Keratinocyte (primary cell): ENCODE results near the gene SETX. TPM values are rescaled to one million over a fixed set of nuclear protein-coding genes. Genes with fewer than 3 reads are reported as not detected.

Experiments used
- DNase-seq: peaks from one replicate; pipeline ENCODE4 v3.0.0-alpha.2; 2011; ENCODE audit warnings: low read depth, missing footprints, low spot score
- FAIRE-seq: peaks from 2 replicates; lab custom pipeline; 2011; peaks lifted over from hg19 to GRCh38; lab: Jason Lieb, UNC
- H2AFZ ChIP-seq: 2 replicates; pipeline ENCODE4 v1.6.0; 2012; ENCODE audit warnings: low read length, control low read depth, inconsistent platforms; ENCODE audit not compliant: control insufficient read depth
- H3K27ac ChIP-seq: 2 replicates; pipeline ENCODE4 v1.5.1; 2011; ENCODE audit warnings: low read length; ENCODE audit not compliant: control insufficient read depth, insufficient read depth
- H3K27me3 ChIP-seq: 3 replicates; pipeline ENCODE4 v1.6.0; 2011; ENCODE audit warnings: low read length; ENCODE audit not compliant: control insufficient read depth, insufficient read depth; ENCODE audit errors: extremely low read depth
- H3K36me3 ChIP-seq, 2 experiments: 2 replicates in 1 of 2; 3 replicates in 1 of 2; pipeline ENCODE4 v1.5.1; 2011; ENCODE audit warnings: low read length in 2 of 2, mild to moderate bottlenecking in 1 of 2; ENCODE audit not compliant: control insufficient read depth in 2 of 2, insufficient read depth in 2 of 2; ENCODE audit errors: extremely low read depth in 1 of 2
- H3K4me1 ChIP-seq: 3 replicates; pipeline ENCODE4 v1.5.1; 2011; ENCODE audit warnings: low read length; ENCODE audit not compliant: control insufficient read depth, insufficient read depth; ENCODE audit errors: extremely low read depth
- H3K4me2 ChIP-seq: 3 replicates; pipeline ENCODE4 v1.6.0; 2011; ENCODE audit warnings: low read depth, low read length; ENCODE audit not compliant: control insufficient read depth, insufficient read depth; ENCODE audit errors: extremely low read depth
- H3K4me3 ChIP-seq, 3 experiments: fragments of 200-600 bp in 1 of 3; sonication (generic) in 1 of 3; 2 replicates in 2 of 3; 3 replicates in 1 of 3; pipeline ENCODE4 v1.5.1; 2011 to 2016; ENCODE audit warnings: low read length in 3 of 3, mild to moderate bottlenecking in 3 of 3, control low read depth in 2 of 3, inconsistent platforms in 1 of 3, low read depth in 1 of 3, mixed read lengths in 1 of 3, mixed run types in 1 of 3, moderate library complexity in 1 of 3; ENCODE audit not compliant: control insufficient read depth in 2 of 3, insufficient read depth in 2 of 3; ENCODE audit errors: extremely low read depth in 1 of 3
- H3K79me2 ChIP-seq: 2 replicates; pipeline ENCODE4 v1.6.0; 2012; ENCODE audit warnings: low read length; ENCODE audit not compliant: control insufficient read depth, insufficient read depth
- H3K9ac ChIP-seq: 3 replicates; pipeline ENCODE4 v1.6.0; 2011; ENCODE audit warnings: low read length; ENCODE audit not compliant: control insufficient read depth, insufficient read depth; ENCODE audit errors: extremely low read depth
- H3K9me1 ChIP-seq: 3 replicates; pipeline ENCODE4 v1.6.0; 2011; ENCODE audit warnings: low read length; ENCODE audit not compliant: control insufficient read depth, insufficient read depth; ENCODE audit errors: extremely low read depth
- H3K9me3 ChIP-seq: 2 replicates; pipeline ENCODE4 v1.5.1; 2012; ENCODE audit warnings: low read depth, low read length; ENCODE audit not compliant: control insufficient read depth
- H4K20me1 ChIP-seq: 3 replicates; pipeline ENCODE4 v1.6.0; 2011; ENCODE audit warnings: low read length; ENCODE audit not compliant: control insufficient read depth, insufficient read depth; ENCODE audit errors: extremely low read depth
- EZH2 ChIP-seq: IDR thresholded peaks from one replicate; pipeline ENCODE4 v1.6.1; 2012; ENCODE audit warnings: inconsistent platforms, mild to moderate bottlenecking, low read length, moderate library complexity
- dilution Hi-C: fragments of 300-500 bp; cut with MboI; formaldehyde crosslinking; loops from one replicate; pipeline ENCODE4 v1.7.0; 2020; ENCODE audit warnings: low sequenced_read_pairs; ENCODE audit not compliant: extremely low pct_ligation_motif_present
- polyA plus RNA-seq, 5 experiments: library from polyadenylated mRNA; depleted of rRNA in 3 of 5; stranded (reverse) in 3 of 5; stranded (forward) in 1 of 5; unstranded in 1 of 5; fragments of >200 nt; gene quantifications; 1 replicate in 1 of 5; 2 replicates in 3 of 5; 3 replicates in 1 of 5; pipeline versions ENCODE4 v1.2.1 to v1.2.3, GENCODE V29; 2011 to 2012; ENCODE audit warnings: missing spikeins in 2 of 5, low read depth in 1 of 5, low replicate concordance in 1 of 5
- TF ChIP-seq, protein P1 (sequence below), 3 experiments: IDR thresholded peaks in 1 of 3; conservative IDR thresholded peaks in 1 of 3; optimal IDR thresholded peaks in 1 of 3; 2 replicates in 2 of 3; 3 replicates in 1 of 3; pipeline versions ENCODE3 to v1.5.1; 2011; ENCODE audit warnings: low read length in 3 of 3, mild to moderate bottlenecking in 3 of 3, moderate library complexity in 2 of 3, control low read depth in 1 of 3, inconsistent platforms in 1 of 3; ENCODE audit not compliant: insufficient read depth in 2 of 3; ENCODE audit errors: extremely low read depth in 1 of 3

SETX gene
- polyA plus RNA-seq, 1 donor (not counting 4 experiments of a cell fraction or from before 2014, with no cell fraction given), result 23.8 TPM

DNA sequence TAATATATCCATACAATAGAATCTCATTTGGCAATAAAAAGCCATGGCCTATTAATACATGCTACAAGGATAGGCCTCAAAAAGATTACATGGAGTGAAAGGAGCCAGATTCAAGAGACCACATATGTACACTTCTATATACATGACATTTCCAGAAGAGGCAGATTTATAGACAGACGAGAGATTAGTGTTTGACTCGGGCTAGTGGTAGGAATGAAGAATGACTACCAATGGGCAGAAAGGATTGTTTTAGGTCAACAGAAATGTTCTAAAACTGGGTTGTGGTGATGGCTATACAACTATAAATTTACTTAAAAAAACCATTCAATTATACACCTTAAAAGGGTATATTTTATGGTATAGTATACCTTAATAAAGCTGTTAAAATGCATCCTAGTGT is 41.9 kb downstream of the SETX start:
- Histone ChIP-seq H2AFZ (no peak overlapping the region), H3K9me1 (no peaks in the 10 kb centered on the region), H3K4me2 (no peak overlapping the region), H3K27ac (no peak overlapping the region), H3K9me3 (no peaks in the 10 kb centered on the region), H3K4me3 (no peak overlapping the region), H3K79me2 (peaks cover 9% of the 10 kb centered on the region), H3K36me3 (peaks cover 9 to 17% of the 10 kb centered on the region in 2 experiments), H3K4me1 (no peaks in the 10 kb centered on the region), H3K9ac (no peak overlapping the region), H4K20me1 (no peaks in the 10 kb centered on the region), H3K27me3 (no peaks in the 10 kb centered on the region)
- dilution Hi-C loops, result no loop called here
- no peak for FAIRE-seq
- TF ChIP-seq, protein P1, sequence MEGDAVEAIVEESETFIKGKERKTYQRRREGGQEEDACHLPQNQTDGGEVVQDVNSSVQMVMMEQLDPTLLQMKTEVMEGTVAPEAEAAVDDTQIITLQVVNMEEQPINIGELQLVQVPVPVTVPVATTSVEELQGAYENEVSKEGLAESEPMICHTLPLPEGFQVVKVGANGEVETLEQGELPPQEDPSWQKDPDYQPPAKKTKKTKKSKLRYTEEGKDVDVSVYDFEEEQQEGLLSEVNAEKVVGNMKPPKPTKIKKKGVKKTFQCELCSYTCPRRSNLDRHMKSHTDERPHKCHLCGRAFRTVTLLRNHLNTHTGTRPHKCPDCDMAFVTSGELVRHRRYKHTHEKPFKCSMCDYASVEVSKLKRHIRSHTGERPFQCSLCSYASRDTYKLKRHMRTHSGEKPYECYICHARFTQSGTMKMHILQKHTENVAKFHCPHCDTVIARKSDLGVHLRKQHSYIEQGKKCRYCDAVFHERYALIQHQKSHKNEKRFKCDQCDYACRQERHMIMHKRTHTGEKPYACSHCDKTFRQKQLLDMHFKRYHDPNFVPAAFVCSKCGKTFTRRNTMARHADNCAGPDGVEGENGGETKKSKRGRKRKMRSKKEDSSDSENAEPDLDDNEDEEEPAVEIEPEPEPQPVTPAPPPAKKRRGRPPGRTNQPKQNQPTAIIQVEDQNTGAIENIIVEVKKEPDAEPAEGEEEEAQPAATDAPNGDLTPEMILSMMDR (optimal IDR thresholded peaks at IDR 0.05 in 1 of 3, IDR thresholded peaks at IDR 0.05 in 1 of 3, conservative IDR thresholded peaks at IDR 0.05 in 1 of 3; ENCODE audit: extremely low read depth in 1 of 3, insufficient read depth in 2 of 3, low read length in 3 of 3), result peak in 1 of 3 experiments; percentile 11
- TF ChIP-seq EZH2, result no peak
- no peak for DNase-seq

DNA sequence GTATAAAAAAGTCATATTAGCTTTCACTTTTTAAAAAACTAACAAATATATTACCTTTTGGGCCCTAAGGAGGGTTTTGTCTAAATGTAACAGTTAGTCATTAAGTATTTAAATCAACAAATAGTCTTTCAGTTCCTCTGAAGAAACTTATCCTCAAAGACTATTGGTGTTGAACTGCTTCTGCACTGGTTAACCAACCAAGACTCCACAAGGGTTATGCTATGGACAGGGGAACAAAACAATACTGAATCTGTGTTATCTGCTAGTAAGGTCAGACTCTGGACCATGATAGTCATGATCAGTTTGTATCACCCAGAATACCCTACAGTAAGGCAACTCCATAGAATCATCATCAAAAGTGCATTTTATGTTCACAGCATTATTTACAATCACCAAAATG is 42.4 kb downstream of the SETX start:
- H4K20me1 ChIP-seq, result no peaks in the 10 kb centered on the region
- no peaks in the 10 kb centered on the region for H3K27me3 ChIP-seq
- dilution Hi-C loops, result no loop called here
- H3K36me3 ChIP-seq, result peaks cover 9 to 19% of the 10 kb centered on the region in 2 experiments
- TF ChIP-seq EZH2, result no peak
- TF ChIP-seq, protein P1 (optimal IDR thresholded peaks at IDR 0.05 in 1 of 3, IDR thresholded peaks at IDR 0.05 in 1 of 3, conservative IDR thresholded peaks at IDR 0.05 in 1 of 3; ENCODE audit: extremely low read depth in 1 of 3, insufficient read depth in 2 of 3, low read length in 3 of 3), result no peak
- H3K4me3 ChIP-seq, result no peak overlapping the region
- no peak overlapping the region for H3K27ac ChIP-seq
- no peak overlapping the region for H2AFZ ChIP-seq
- no peaks in the 10 kb centered on the region for H3K9me1 ChIP-seq
- no peak overlapping the region for H3K9ac ChIP-seq
- no peaks in the 10 kb centered on the region for H3K9me3 ChIP-seq
- H3K4me1 ChIP-seq, result no peaks in the 10 kb centered on the region
- no peak overlapping the region for H3K4me2 ChIP-seq
- peaks cover 9% of the 10 kb centered on the region for H3K79me2 ChIP-seq
- DNase-seq (no peak), FAIRE-seq (no peak)
